HS-5 (cell line): ENCODE data around the gene ZNF687.
"Not testable (repeated sequence)": the region's sequence is repeated elsewhere in the genome, so short reads cannot be mapped to it uniquely, and the experiment has no call there.

ENCODE experiments used
- DNase-seq: peaks from one replicate; pipeline ENCODE4 v3.0.0-alpha.2; 2012; ENCODE audit warnings: low read depth

The ZNF687 gene

GRCh38 chr1:151281969-151282882 lies at the start of gene ZNF687:
Gene ZNF687, plus strand, starts transcription at chr1:151282299. Its CDS starts 3,993 bp downstream, at chr1:151286292.
- peak; percentile 98 for DNase-seq

GRCh38 chr1:151235235-151235634 lies 46.9 kb upstream of the ZNF687 start:
- DNase-seq = no peak

- DNase-seq = no peak
Measured at GRCh38 chr1:151237678-151238466, 44.2 kb upstream of the ZNF687 start.

GRCh38 chr1:151238467-151238739 lies 43.7 kb upstream of the ZNF687 start:
- DNase-seq = peak; percentile 92

GRCh38 chr1:151242442-151242841 lies 39.7 kb upstream of the ZNF687 start:
- no peak for DNase-seq

- DNase-seq = no peak
Measured at GRCh38 chr1:151243683-151244216, 38.3 kb upstream of the ZNF687 start.

- no peak for DNase-seq
Measured at GRCh38 chr1:151246786-151247185, 35.3 kb upstream of the ZNF687 start.

- peak; percentile 58 for DNase-seq
Measured at GRCh38 chr1:151251656-151252470, 30.2 kb upstream of the ZNF687 start.

- peak; percentile 88 for DNase-seq
Measured at GRCh38 chr1:151254217-151255213, 27.6 kb upstream of the ZNF687 start, which contains the start of gene PSMD4. Gene PSMD4, plus strand, starts transcription at chr1:151254734. Its CDS starts 49 bp downstream, at chr1:151254783.

- DNase-seq = no peak
Measured at GRCh38 chr1:151255381-151255780, 26.7 kb upstream of the ZNF687 start.

- no peak for DNase-seq
Measured at GRCh38 chr1:151259351-151259750, 22.7 kb upstream of the ZNF687 start.

GRCh38 chr1:151265446-151266236 lies 16.5 kb upstream of the ZNF687 start:
- DNase-seq = no peak

GRCh38 chr1:151266315-151266714 lies 15.8 kb upstream of the ZNF687 start:
- DNase-seq = no peak

GRCh38 chr1:151266821-151267220 lies 15.3 kb upstream of the ZNF687 start:
- DNase-seq = no peak

GRCh38 chr1:151267760-151268159 lies 14.3 kb upstream of the ZNF687 start:
- DNase-seq = no peak

GRCh38 chr1:151273924-151274466 lies 8.1 kb upstream of the ZNF687 start:
- no peak for DNase-seq

- not testable (repeated sequence) for DNase-seq
Measured at GRCh38 chr1:151275341-151275740, 6.8 kb upstream of the ZNF687 start.

GRCh38 chr1:151277249-151277648 lies 4.8 kb upstream of the ZNF687 start:
- no peak for DNase-seq

- peak; percentile 94 for DNase-seq
Measured at GRCh38 chr1:151281225-151281968, 702 bp upstream of the ZNF687 start.
